B cell (primary cell): ENCODE measurements around the gene PPFIA1. TPM values are rescaled to one million over a fixed set of nuclear protein-coding genes. Genes with fewer than 3 reads are reported as not detected.

Experiments used
- ATAC-seq: fragments of 200-7000 bp; cut with Tn5 transposase; one replicate; pipeline ENCODE4 v1.10.0; 2021; ENCODE audit warnings: low read depth, mild to moderate bottlenecking, moderate number of reproducible peaks, moderate library complexity
- CTCF ChIA-PET: fragments of 350-600 bp; sonication (Branson Sonifier 250); formaldehyde crosslinking; loops from one replicate; lab custom pipeline; 2021; ENCODE audit warnings: antibody characterized with exemption, inconsistent platforms; lab: Charles Lee
- POLR2A ChIA-PET: fragments of 350-600 bp; sonication (Branson Sonifier 250); formaldehyde crosslinking; loops from one replicate; lab custom pipeline; 2021; ENCODE audit warnings: antibody characterized with exemption; lab: Charles Lee
- DNase-seq: peaks from one replicate; pipeline ENCODE4 v3.0.0; 2013
- H2AFZ ChIP-seq: 2 replicates; pipeline ENCODE4 v1.6.1; 2012; ENCODE audit warnings: mild to moderate bottlenecking, low read depth, low read length; ENCODE audit not compliant: insufficient read depth, poor library complexity, severe bottlenecking
- H3K27ac ChIP-seq, 2 donors: 1 replicate in 1 of 2; 2 replicates in 1 of 2; pipeline ENCODE4 v1.5.1; 2012 to 2013; ENCODE audit warnings: low read length in 2 of 2, mild to moderate bottlenecking in 2 of 2, moderate library complexity in 1 of 2
- H3K27me3 ChIP-seq, 4 experiments: fragments of 200-600 bp in 1 of 4; sonication (generic) in 1 of 4; replicated peaks in 1 of 4; 1 replicate in 2 of 4; 2 replicates in 2 of 4; pipeline versions ENCODE4 v1.6.1 to v1.7.0; 2013 to 2016; ENCODE audit warnings: low read length in 3 of 4, mild to moderate bottlenecking in 2 of 4, mixed read lengths in 1 of 4, moderate library complexity in 1 of 4; ENCODE audit not compliant: insufficient read depth in 4 of 4, control insufficient read depth in 3 of 4; ENCODE audit errors: control extremely low read depth in 1 of 4
- H3K36me3 ChIP-seq, 2 experiments: replicated peaks in 1 of 2; 1 replicate in 1 of 2; 2 replicates in 1 of 2; pipeline versions ENCODE4 v1.6.1 to v1.7.1; 2013; ENCODE audit warnings: low read length in 1 of 2; ENCODE audit not compliant: insufficient read depth in 2 of 2, control insufficient read depth in 1 of 2; ENCODE audit errors: control extremely low read depth in 1 of 2, extremely low read depth in 1 of 2
- H3K4me1 ChIP-seq, 2 donors: fragments of 200-600 bp in 1 of 2; sonication (generic) in 1 of 2; 1 replicate in 1 of 2; 2 replicates in 1 of 2; pipeline versions ENCODE4 v1.5.1 to v1.6.1; 2013 to 2017; ENCODE audit warnings: low read length in 2 of 2; ENCODE audit not compliant: control insufficient read depth in 2 of 2, insufficient read depth in 2 of 2
- H3K4me2 ChIP-seq: replicated peaks from 2 replicates; pipeline ENCODE3; 2012; ENCODE audit warnings: mild to moderate bottlenecking, low read depth, low read length; ENCODE audit not compliant: poor library complexity, severe bottlenecking
- H3K4me3 ChIP-seq, 5 experiments: fragments of 200-600 bp in 1 of 5; sonication (generic) in 1 of 5; 1 replicate in 3 of 5; 2 replicates in 2 of 5; pipeline versions ENCODE4 v1.5.1 to v1.7.0; 2011 to 2016; ENCODE audit warnings: low read length in 4 of 5, mild to moderate bottlenecking in 4 of 5, low read depth in 2 of 5, control low read depth in 1 of 5, moderate library complexity in 1 of 5; ENCODE audit not compliant: insufficient read depth in 1 of 5; ENCODE audit errors: control extremely low read depth in 1 of 5, extremely low read depth in 1 of 5
- H3K79me2 ChIP-seq: fragments of 200-600 bp; sonication (generic); one replicate; pipeline ENCODE4 v1.6.0; 2016; ENCODE audit warnings: low read length; ENCODE audit not compliant: control insufficient read depth, insufficient read depth
- H3K9ac ChIP-seq: fragments of 200-600 bp; sonication (generic); 2 replicates; pipeline ENCODE4 v1.6.1; 2017; ENCODE audit warnings: mild to moderate bottlenecking, low read length, moderate library complexity
- H3K9me3 ChIP-seq, 3 donors: one replicate each; pipeline versions ENCODE4 v1.6.1 to v1.7.1; 2013; ENCODE audit warnings: low read length in 2 of 3; ENCODE audit not compliant: control insufficient read depth in 2 of 3, insufficient read depth in 1 of 3; ENCODE audit errors: control extremely low read depth in 1 of 3
- H4K20me1 ChIP-seq: 2 replicates; pipeline ENCODE4 v1.6.0; 2012; ENCODE audit warnings: mild to moderate bottlenecking, low read length; ENCODE audit not compliant: insufficient read depth, control insufficient read depth, poor library complexity, severe bottlenecking
- H3K27ac Mint-ChIP-seq: one replicate; pipeline ENCODE4 v1.8.0; 2021; ENCODE audit warnings: mixed read lengths
- H3K27me3 Mint-ChIP-seq: one replicate; pipeline ENCODE4 v1.8.0; 2021; ENCODE audit warnings: mixed read lengths
- H3K4me1 Mint-ChIP-seq: one replicate; pipeline ENCODE4 v1.8.0; 2021; ENCODE audit warnings: mixed read lengths
- H3K4me3 Mint-ChIP-seq: one replicate; pipeline ENCODE4 v1.8.0; 2021; ENCODE audit warnings: mixed read lengths
- H3K9me3 Mint-ChIP-seq: one replicate; pipeline ENCODE4 v1.8.0; 2022; ENCODE audit warnings: mixed read lengths; ENCODE audit not compliant: insufficient read depth
- CTCF ChIP-seq: fragments of 200-600 bp; IDR thresholded peaks from one replicate; pipeline ENCODE4 v1.8.0; 2022; ENCODE audit warnings: antibody characterized with exemption, mild to moderate bottlenecking
- EZH2 ChIP-seq: IDR thresholded peaks from 2 replicates; pipeline ENCODE4 v1.6.1; 2012; ENCODE audit warnings: borderline replicate concordance, low read depth, mild to moderate bottlenecking, moderate library complexity, low read length; ENCODE audit not compliant: insufficient read depth, poor library complexity, severe bottlenecking
- WGBS: methylation state at CpG from one replicate; pipeline ENCODE4 v1.1.5; 2013; ENCODE audit warnings: missing lambda C conversion rate; ENCODE audit not compliant: insufficient coverage; 5-methylcytosine and 5-hydroxymethylcytosine counted together
- intact Hi-C: fragments of 100-400 bp; cut with micrococcal nuclease; formaldehyde crosslinking; loops from one replicate; pipeline ENCODE4 v1.10.0; 2022
- polyA plus RNA-seq: library from polyadenylated mRNA; depleted of rRNA; stranded (reverse); fragments of >200 nt; gene quantifications from 2 replicates; pipeline ENCODE4 v1.2.3, GENCODE V29; 2012
- total RNA-seq, 2 donors: library from RNA; stranded (reverse); fragments of 120-200 nt in 1 of 2; gene quantifications; 1 replicate in 1 of 2; 2 replicates in 1 of 2; pipeline versions ENCODE4 v1.2.3 to v1.2.4, GENCODE V29; 2013 to 2022

Gene PPFIA1
- total and polyA plus RNA-seq, 2 donors (not counting 1 experiment from before 2014, with no cell fraction given): 21.8 to 70.4 TPM

DNA sequence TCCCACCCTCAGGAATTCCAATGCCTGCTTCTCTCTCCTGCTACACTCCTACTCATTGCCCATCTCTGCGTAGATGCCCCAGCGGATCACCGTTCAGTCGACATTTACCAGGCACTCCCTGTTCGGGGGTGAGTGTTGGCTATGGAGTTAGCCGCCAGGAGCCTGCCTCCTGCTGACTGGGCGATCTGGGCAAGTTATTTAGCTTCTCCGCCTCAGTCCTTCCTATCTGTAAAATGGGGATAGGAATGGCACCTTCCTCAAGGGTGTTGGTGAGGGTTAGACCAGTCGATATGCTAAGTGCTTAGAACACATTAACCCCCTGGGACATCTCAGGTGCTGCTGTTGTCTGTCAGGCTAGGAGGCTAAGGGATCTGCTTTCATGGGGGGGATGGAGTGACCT is 36.5 kb upstream of the PPFIA1 start:
- no peaks in the 10 kb centered on the region for H3K36me3 ChIP-seq
- no peak overlapping the region for H3K9ac ChIP-seq
- no peaks in the 10 kb centered on the region for H3K4me1 ChIP-seq
- H3K4me3 Mint-ChIP-seq: no peak overlapping the region
- H4K20me1 ChIP-seq: no peaks in the 10 kb centered on the region
- H2AFZ ChIP-seq: no peak overlapping the region
- no peak overlapping the region for H3K27ac ChIP-seq
- 87% methylated on average over 8 of the region's 9 CpGs for WGBS
- no peak overlapping the region for H3K4me2 ChIP-seq
- DNase-seq: no peak
- CTCF ChIA-PET: no interaction called here
- no peaks in the 10 kb centered on the region for H3K79me2 ChIP-seq
- no peaks in the 10 kb centered on the region for H3K9me3 Mint-ChIP-seq
- TF ChIP-seq EZH2 (no peak), CTCF (no peak)
- no peaks in the 10 kb centered on the region for H3K4me1 Mint-ChIP-seq
- peaks cover 13% of the 10 kb centered on the region for H3K27me3 Mint-ChIP-seq
- H3K9me3 ChIP-seq: peaks cover 0 to 3% (median 0%) of the 10 kb centered on the region in 3 donors
- no peak overlapping the region for H3K27ac Mint-ChIP-seq
- POLR2A ChIA-PET: interaction anchor here (0.6 kb wide), 1 partner anchor 60 kb away, joined by 5 read pairs; no protein-coding TSS in a partner anchor
- no peaks in the 10 kb centered on the region for H3K27me3 ChIP-seq
- no peak overlapping the region for H3K4me3 ChIP-seq
- ATAC-seq: no peak
- intact Hi-C loops: no loop called here

DNA sequence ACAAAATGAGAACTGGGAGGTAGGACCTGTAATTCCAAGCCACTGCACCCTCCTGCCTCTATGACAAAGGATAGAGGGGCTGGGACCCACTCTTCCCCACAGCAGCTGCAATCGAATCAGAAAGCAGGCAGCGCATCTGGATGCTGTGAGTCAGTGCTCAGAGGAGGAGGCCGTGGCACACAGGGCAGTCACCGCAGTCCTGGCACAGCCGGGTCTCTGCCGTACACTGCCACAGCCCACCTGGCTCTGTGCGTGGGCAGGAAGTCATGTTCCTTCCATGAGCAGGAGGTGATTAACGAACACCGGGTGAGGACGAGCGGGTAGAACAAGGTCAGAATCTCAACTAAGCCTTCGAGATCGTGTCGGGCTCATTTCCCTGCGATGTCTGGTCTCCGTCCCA is 30.2 kb upstream of the PPFIA1 start:
- intact Hi-C loops: no loop called here
- peaks cover 0 to 4% (median 1%) of the 10 kb centered on the region in 4 experiments for H3K27me3 ChIP-seq
- H3K79me2 ChIP-seq: no peaks in the 10 kb centered on the region
- CTCF ChIA-PET: no interaction called here
- no peak for DNase-seq
- 78% methylated on average over 16 of the region's 16 CpGs for WGBS
- Mint-ChIP-seq H3K4me3 (no peak overlapping the region), H3K27ac (no peak overlapping the region), H3K9me3 (no peaks in the 10 kb centered on the region), H3K4me1 (no peaks in the 10 kb centered on the region), H3K27me3 (peaks cover 24% of the 10 kb centered on the region)
- no peak for TF ChIP-seq EZH2
- no peak for TF ChIP-seq CTCF
- no peaks in the 10 kb centered on the region for H3K36me3 ChIP-seq
- ATAC-seq: no peak
- no peak overlapping the region for H3K9ac ChIP-seq
- H2AFZ ChIP-seq: no peak overlapping the region
- no peaks in the 10 kb centered on the region for H3K4me1 ChIP-seq
- no peaks in the 10 kb centered on the region for H4K20me1 ChIP-seq
- no peak overlapping the region for H3K4me2 ChIP-seq
- no peak overlapping the region for H3K4me3 ChIP-seq
- POLR2A ChIA-PET: no interaction called here
- H3K27ac ChIP-seq: no peak overlapping the region
- H3K9me3 ChIP-seq: no peaks in the 10 kb centered on the region
